ENCODE results near the gene CTH. TPM values are rescaled to one million over a fixed set of nuclear protein-coding genes. Genes with fewer than 3 reads are reported as not detected.
"Not testable (repeated sequence)": the region's sequence is repeated elsewhere in the genome, so short reads cannot be mapped to it uniquely, and the experiment has no call there.

The CTH gene
- total RNA-seq, 1 experiment from 2014 or later = 0.69 TPM

- DNase-seq (ENCODE audit: low read depth) = not testable (repeated sequence)
Observed at GRCh38 chr1:70452164-70452939, 41.3 kb downstream of the CTH start.

GRCh38 chr1:70455291-70455690, 44.2 kb downstream of the CTH start:
- no peak for DNase-seq (ENCODE audit: low read depth)

GRCh38 chr1:70458131-70458530, 47.1 kb downstream of the CTH start:
- DNase-seq (ENCODE audit: low read depth) = no peak

GRCh38 chr1:70459496-70460225, 48.6 kb downstream of the CTH start:
- peak; percentile 44 for DNase-seq (ENCODE audit: low read depth)

- not testable (repeated sequence) for DNase-seq (ENCODE audit: low read depth)
Observed at GRCh38 chr1:70460740-70461713, 50.0 kb downstream of the CTH start.

- DNase-seq (ENCODE audit: low read depth) = no peak
Observed at GRCh38 chr1:70462611-70463010, 51.5 kb downstream of the CTH start.

GRCh38 chr1:70465911-70466310, 54.8 kb downstream of the CTH start:
- DNase-seq (ENCODE audit: low read depth) = no peak

- DNase-seq (ENCODE audit: low read depth) = no peak
Observed at GRCh38 chr1:70467531-70467930, 56.5 kb downstream of the CTH start.

- DNase-seq (ENCODE audit: low read depth) = no peak
Observed at GRCh38 chr1:70468180-70468579, 57.1 kb downstream of the CTH start.

GRCh38 chr1:70469184-70469583, 58.1 kb downstream of the CTH start:
- DNase-seq (ENCODE audit: low read depth) = not testable (repeated sequence)

- no peak for DNase-seq (ENCODE audit: low read depth)
Observed at GRCh38 chr1:70475023-70475422, 64.0 kb downstream of the CTH start.

- no peak for DNase-seq (ENCODE audit: low read depth)
Observed at GRCh38 chr1:70477090-70477489, 66.0 kb downstream of the CTH start.

- DNase-seq (ENCODE audit: low read depth) = not testable (repeated sequence)
Observed at GRCh38 chr1:70477905-70478304, 66.8 kb downstream of the CTH start.

GRCh38 chr1:70483342-70483741, 72.3 kb downstream of the CTH start:
- no peak for DNase-seq (ENCODE audit: low read depth)

- DNase-seq (ENCODE audit: low read depth) = no peak
Observed at GRCh38 chr1:70485624-70486023, 74.6 kb downstream of the CTH start.

- DNase-seq (ENCODE audit: low read depth) = peak; percentile 82
Observed at GRCh38 chr1:70486676-70487458, 75.8 kb downstream of the CTH start.

- DNase-seq (ENCODE audit: low read depth) = no peak
Observed at GRCh38 chr1:70487459-70487815, 76.4 kb downstream of the CTH start.

GRCh38 chr1:70487910-70488665, 77.0 kb downstream of the CTH start:
- DNase-seq (ENCODE audit: low read depth) = peak; percentile 19

Measured in LHCN-M2 (cell line).